NCI-H774 (cell line): ENCODE measurements around the gene MZT2A.
"Not testable (repeated sequence)": the region's sequence is repeated elsewhere in the genome, so short reads cannot be mapped to it uniquely, and the experiment has no call there.

Source experiments
- DNase-seq: peaks from one replicate; lab custom pipeline; 2025; lab: John Stamatoyannopoulos, UW

The MZT2A gene

GRCh38 chr2:131451265-131451949 lies 40.8 kb downstream of the MZT2A start:
- not testable (repeated sequence) for DNase-seq

DNA sequence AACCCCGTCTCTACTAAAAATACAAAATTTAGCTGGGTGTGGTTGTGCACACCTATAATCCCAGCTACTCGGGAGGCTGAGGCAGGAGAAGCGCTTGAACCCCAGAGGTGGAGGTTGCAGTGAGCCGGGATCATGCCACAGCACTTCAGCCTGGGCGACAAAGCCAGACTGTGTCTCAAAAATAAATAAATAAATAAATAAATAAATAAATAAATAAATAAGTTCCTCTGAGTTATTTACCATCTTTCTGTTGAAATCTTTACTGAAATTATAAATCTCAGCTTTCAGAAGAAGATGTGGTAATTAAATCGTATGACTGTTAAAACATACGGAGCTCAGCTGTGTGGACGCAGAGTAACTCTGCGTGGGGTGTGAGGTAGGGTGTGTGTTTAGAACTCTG lies 44.2 kb downstream of the MZT2A start:
- not testable (repeated sequence) for DNase-seq

DNA sequence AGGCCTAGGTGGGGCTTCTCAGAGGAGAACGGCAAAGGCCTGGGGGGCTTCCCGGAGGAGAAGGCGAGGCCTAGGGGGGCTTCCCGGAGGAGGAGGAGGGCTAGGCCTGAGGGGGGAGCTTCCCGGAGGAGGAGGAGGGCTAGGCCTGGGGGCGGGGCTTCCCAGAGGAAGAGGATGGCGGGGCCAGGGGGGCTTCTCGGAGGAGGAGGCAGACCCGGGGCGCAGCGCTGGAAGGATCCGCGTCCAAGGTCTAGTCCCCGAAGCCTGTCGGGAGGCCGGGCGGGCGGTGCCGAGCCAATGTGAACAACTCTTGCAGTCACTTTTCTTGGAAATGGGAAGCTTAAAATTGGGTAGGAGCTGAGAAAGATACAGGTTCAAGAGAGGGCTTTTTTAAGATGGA lies 46.3 kb downstream of the MZT2A start:
- DNase-seq: no peak

DNA sequence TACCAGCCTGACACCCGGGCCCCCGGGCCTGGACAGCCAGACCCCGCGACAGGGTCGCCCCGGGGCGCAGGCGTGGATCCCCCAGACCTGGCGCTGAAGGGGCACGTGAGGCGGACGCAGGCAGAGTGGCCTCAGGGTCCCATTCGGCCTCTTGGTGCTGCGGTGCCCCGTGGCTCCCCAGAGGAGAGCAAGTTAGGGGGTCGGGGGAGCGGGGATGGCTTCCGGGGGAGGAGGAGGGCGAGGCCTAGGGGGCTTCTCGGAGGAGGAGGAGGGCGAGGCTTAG lies 46.7 kb downstream of the MZT2A start:
- DNase-seq: not testable (repeated sequence)

DNA sequence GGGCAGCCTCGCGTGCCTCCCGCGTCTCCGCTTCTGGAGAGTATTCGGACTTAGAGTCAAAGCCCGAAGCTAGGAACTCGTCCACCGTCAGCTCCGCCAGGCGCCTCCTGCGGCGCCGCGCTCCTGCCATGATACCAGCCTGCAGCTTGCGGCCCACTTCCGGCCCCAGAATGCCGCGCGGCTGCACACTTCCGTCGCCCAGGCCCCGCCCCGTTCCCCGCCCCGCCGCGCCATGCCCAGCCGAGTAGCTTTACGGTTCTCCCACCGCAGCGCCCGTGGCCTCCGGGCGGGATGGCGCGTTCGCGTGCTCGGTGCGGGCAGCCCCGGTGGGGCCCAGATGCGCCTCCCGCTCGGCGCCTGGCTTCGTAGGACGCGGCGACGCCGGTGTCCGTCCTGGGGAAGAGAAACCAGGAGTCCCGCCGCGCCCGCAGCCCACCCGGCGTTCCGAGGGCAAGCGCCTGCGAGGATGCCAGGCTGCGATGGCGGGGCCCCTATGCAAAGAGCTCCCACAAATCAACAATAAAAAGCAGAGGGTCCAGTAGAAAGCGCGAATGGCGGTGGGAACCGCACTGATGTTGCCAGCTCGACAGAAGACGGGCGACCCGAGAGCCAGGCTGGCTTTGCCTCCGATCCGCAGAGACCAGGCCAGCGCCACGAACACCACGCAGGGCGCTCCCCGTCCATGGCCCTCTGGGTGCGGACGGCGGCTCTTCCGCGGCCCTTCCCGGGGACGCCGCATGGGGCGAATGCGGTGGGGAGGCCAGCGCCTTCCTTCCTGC lies 47.3 kb downstream of the MZT2A start:
- DNase-seq: not testable (repeated sequence)

DNA sequence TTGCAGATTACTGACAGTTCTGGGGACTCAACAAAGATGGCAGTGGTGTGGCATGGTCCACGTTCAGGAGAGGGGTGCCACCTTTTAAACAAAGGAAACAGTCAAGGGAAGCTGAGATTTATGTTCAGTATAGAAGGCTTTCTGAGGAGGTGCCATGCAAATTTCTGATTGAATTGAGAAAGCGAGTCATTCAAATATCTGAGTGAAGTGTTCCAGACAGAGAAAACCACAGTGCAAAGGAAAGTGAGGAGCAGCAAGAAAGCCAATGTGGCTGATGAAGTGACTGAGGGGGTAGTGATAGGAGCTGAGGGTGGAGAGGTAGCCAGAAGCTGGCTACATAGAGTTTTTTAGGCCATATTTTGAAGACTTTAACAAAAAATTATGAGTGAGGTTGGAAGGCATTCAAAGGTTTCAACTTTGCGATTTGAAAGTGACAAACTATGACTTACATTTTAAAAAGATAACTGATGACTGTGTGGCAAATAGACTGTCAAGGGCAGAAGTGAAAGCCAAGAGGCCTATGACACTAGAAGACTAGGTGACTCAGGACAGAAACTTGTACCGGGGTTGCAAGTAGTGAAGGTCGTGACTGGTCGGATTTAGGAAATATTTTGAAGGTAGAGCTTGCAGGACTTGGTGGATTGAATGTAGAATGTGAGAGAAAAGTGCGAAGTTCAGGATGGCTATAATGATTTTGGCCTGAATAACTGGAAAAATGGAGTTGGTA lies 51.3 kb downstream of the MZT2A start:
- DNase-seq: not testable (repeated sequence)
